Mammary epithelial cell (primary cell): ENCODE results near the gene FIBCD1.

ENCODE experiments used
- EZH2 ChIP-seq: IDR thresholded peaks from 2 replicates; pipeline ENCODE4 v1.6.1; 2012; ENCODE audit warnings: low read length, inconsistent platforms, borderline replicate concordance
- TF ChIP-seq, protein P1 (sequence below), 2 donors: IDR thresholded peaks in 1 of 2; conservative IDR thresholded peaks in 1 of 2; 2 replicates each; pipeline ENCODE4 v1.5.1; 2011 to 2012; ENCODE audit warnings: inconsistent platforms in 2 of 2, low read length in 2 of 2, mild to moderate bottlenecking in 2 of 2, control low read depth in 1 of 2, low read depth in 1 of 2; ENCODE audit not compliant: insufficient read depth in 1 of 2; ENCODE audit errors: extremely low read depth in 1 of 2

DNA sequence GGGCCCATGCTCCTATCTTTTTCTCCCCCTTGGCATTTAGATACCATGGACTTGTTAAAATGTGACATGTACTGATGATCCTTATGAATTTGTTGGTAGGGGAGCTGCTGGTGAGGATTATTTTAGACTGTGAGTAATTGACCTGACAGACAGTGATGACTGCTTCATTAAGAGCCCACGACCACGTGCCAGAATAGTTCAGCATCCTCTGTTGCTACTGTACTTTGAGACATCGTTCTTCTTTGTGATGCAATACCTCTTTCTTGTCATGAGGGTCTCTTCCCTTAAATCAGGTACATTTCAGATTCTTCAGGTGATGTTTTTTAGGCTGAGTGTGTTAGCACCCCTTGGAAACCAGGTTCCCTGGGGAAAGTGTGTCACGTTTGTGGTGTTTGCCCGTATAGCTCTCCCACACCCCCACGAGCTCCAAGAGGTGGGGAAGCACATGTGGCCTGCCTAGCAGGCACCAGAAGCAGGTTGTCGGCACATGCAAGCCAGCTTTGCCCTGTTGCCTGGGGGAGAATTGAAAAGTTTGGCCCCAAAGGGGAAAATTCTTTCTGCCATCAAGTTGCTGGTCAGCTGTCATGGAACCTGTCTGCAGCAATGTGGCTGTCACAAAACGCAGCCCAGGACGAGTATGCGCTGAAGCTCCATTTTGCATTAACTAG is 67.5 kb downstream of the FIBCD1 start:
- TF ChIP-seq, protein P1, sequence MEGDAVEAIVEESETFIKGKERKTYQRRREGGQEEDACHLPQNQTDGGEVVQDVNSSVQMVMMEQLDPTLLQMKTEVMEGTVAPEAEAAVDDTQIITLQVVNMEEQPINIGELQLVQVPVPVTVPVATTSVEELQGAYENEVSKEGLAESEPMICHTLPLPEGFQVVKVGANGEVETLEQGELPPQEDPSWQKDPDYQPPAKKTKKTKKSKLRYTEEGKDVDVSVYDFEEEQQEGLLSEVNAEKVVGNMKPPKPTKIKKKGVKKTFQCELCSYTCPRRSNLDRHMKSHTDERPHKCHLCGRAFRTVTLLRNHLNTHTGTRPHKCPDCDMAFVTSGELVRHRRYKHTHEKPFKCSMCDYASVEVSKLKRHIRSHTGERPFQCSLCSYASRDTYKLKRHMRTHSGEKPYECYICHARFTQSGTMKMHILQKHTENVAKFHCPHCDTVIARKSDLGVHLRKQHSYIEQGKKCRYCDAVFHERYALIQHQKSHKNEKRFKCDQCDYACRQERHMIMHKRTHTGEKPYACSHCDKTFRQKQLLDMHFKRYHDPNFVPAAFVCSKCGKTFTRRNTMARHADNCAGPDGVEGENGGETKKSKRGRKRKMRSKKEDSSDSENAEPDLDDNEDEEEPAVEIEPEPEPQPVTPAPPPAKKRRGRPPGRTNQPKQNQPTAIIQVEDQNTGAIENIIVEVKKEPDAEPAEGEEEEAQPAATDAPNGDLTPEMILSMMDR (conservative IDR thresholded peaks at IDR 0.05 in 1 of 2, IDR thresholded peaks at IDR 0.05 in 1 of 2; ENCODE audit: extremely low read depth in 1 of 2, insufficient read depth in 1 of 2, low read depth in 1 of 2, low read length in 2 of 2), result no peak
- no peak for TF ChIP-seq EZH2
